ENCODE data around the gene SMYD3. TPM values are rescaled to one million over a fixed set of nuclear protein-coding genes. Genes with fewer than 3 reads are reported as not detected.
"Not testable (repeated sequence)": the region's sequence is repeated elsewhere in the genome, so short reads cannot be mapped to it uniquely, and the experiment has no call there.

Gene SMYD3
- total RNA-seq, 6 experiments from 2014 or later = 6.3 to 10.0 (median 6.6) TPM

GRCh38 chr1:246364415-246364941 is 142.6 kb downstream of the SMYD3 start:
- DNase-seq (no peak), ATAC-seq (no peak)
- no peaks in the 10 kb centered on the region for H3K4me1 ChIP-seq
- WGBS (ENCODE audit: insufficient coverage, low coverage, low lambda C conversion rate, missing lambda C conversion rate) = 81% methylated on average over 6 of the region's 6 CpGs
- no peaks in the 10 kb centered on the region for H3K9me3 ChIP-seq
- TF ChIP-seq CTCF (IDR thresholded peaks at IDR 0.05) = no peak
- TF ChIP-seq POLR2A (IDR thresholded peaks at IDR 0.05) = no peak
- H3K36me3 ChIP-seq = no peaks in the 10 kb centered on the region
- intact Hi-C loops (cut with DNase I) = no loop called here
- H3K27ac ChIP-seq = no peak overlapping the region
- no peaks in the 10 kb centered on the region for H3K27me3 ChIP-seq
- no peak overlapping the region for H3K4me3 ChIP-seq

DNA sequence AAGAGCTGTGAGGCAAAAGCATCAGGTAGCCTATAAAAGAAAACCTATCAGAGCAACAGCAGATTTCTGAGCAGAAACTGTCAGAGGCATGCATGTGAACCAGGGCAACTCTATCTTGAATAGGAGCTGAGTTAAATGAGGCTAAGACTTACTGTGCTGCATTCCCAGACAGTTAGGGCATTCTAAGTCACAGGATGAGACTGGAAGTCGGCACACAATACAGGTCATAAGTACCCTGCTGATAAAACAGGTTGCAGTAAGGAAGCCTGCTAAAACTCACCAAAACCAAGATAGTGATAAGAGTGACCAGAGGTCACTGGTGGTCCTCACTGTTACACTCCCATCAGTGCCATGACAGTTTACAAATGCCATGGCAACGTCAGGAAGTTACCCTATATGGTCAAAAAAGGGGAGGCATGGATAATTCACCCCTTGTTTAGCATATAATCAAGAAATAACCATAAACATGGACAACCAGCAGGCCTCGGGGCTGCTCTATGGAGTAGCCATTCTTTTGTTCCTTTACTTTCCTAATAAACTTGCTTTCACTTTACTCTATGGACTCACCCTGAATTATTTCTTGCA is 150.0 kb downstream of the SMYD3 start:
- H3K4me3 ChIP-seq; H3K9me3 ChIP-seq; DNase-seq; intact Hi-C loops (cut with DNase I); H3K4me1 ChIP-seq; H3K27ac ChIP-seq; H3K36me3 ChIP-seq; H3K27me3 ChIP-seq: not testable (repeated sequence)
- ATAC-seq = peak; percentile 35 to 72 (median 48)
- WGBS (ENCODE audit: insufficient coverage, low coverage, low lambda C conversion rate, missing lambda C conversion rate) = 75% methylated on average over 3 of the region's 3 CpGs

DNA sequence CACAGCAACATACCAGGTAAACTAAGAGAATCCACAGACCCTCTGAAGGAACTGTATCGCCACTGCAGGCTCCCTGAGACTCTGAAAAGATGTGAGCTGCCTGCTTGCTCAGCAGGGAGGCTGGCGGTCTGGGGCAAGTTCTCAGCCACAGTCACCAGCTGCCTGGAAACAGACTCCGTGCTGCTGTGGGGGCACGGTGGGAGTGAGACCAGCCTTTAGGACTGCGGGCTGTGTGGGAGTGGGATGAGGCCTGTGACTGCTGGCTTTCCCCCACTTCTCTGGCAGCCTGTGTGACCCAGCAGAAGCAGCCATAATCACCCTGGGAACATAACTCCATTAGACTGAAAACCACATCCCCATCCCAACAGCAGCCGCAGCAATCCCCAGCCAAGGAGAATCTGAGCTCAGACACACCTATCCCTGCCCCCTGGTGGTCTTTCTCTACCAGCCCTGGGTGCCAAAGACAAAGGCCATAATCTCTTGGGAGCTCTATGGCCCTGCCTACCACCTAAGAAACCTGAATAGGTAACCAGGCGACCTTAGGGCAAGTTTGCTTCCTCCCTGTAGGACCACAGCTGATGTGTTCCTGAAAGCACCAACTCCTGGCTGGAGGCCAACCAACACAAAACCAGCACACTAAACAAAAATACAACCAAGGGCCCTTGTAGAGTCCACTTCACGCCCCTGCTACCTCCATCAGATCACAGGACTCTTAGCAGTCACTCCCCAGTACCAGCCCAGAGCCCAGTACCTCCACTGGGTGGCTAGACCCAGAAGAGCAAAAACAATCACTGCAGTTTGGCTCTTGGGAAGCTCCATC is 151.5 kb downstream of the SMYD3 start:
- ATAC-seq (no peak), DNase-seq (no peak)
- 100% methylated on average over 1 of the region's 8 CpGs for WGBS (ENCODE audit: insufficient coverage, low coverage, low lambda C conversion rate, missing lambda C conversion rate)
- Histone ChIP-seq H3K27ac (no peak overlapping the region), H3K4me3 (no peak overlapping the region), H3K27me3 (no peaks in the 10 kb centered on the region), H3K4me1 (no peaks in the 10 kb centered on the region), H3K9me3 (no peaks in the 10 kb centered on the region), H3K36me3 (no peaks in the 10 kb centered on the region)
- intact Hi-C loops (cut with DNase I) = no loop called here
- no peak for TF ChIP-seq POLR2A (IDR thresholded peaks at IDR 0.05)
- TF ChIP-seq CTCF (IDR thresholded peaks at IDR 0.05) = no peak

DNA sequence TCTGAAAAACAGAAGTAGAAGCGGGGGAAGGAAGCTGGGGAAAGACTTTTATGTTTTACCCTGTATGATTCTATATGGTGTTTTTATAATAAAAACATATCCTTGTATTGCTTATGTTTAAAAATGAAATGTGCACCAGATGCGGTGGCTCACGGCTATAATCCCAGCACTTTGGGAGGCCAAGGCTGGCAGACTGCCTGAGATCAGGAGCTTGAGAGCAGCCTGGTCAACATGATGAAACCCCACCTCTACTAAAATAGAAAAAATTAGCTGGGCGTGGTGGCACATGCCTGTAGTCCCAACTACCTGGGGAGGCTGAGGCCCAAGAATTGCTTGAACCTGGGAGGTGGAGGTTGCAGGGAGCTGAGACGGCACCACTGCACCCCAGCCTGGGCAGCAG is 155.4 kb downstream of the SMYD3 start:
- Histone ChIP-seq H3K27me3 (no peaks in the 10 kb centered on the region), H3K9me3 (no peaks in the 10 kb centered on the region), H3K36me3 (no peaks in the 10 kb centered on the region), H3K4me3 (no peak overlapping the region), H3K27ac (no peak overlapping the region), H3K4me1 (no peaks in the 10 kb centered on the region)
- ATAC-seq = no peak
- intact Hi-C loops (cut with DNase I) = no loop called here
- WGBS (ENCODE audit: insufficient coverage, low coverage, low lambda C conversion rate, missing lambda C conversion rate) = 90% methylated on average over 4 of the region's 5 CpGs
- DNase-seq = no peak
- TF ChIP-seq POLR2A (IDR thresholded peaks at IDR 0.05) (no peak), CTCF (IDR thresholded peaks at IDR 0.05) (no peak)

- peak in 1 of 4 donors; percentile 69 for ATAC-seq
Measured at GRCh38 chr1:246350745-246351144, 156.3 kb downstream of the SMYD3 start.

More at GRCh38 chr1:246350745-246351144, 156.3 kb downstream of the SMYD3 start:
- WGBS (ENCODE audit: insufficient coverage, low coverage, low lambda C conversion rate, missing lambda C conversion rate) = 64% methylated on average over 6 of the region's 6 CpGs
- no peak for TF ChIP-seq CTCF (IDR thresholded peaks at IDR 0.05)
- TF ChIP-seq POLR2A (IDR thresholded peaks at IDR 0.05) = no peak
- no peak for DNase-seq
- no peaks in the 10 kb centered on the region for H3K36me3 ChIP-seq
- no peak overlapping the region for H3K4me3 ChIP-seq
- intact Hi-C loops (cut with DNase I) = no loop called here
- H3K27ac ChIP-seq = no peak overlapping the region
- H3K27me3 ChIP-seq = no peaks in the 10 kb centered on the region
- no peaks in the 10 kb centered on the region for H3K4me1 ChIP-seq
- H3K9me3 ChIP-seq = no peaks in the 10 kb centered on the region
